GM12878 (cell line): ENCODE measurements around the gene ADCY2. TPM values are rescaled to one million over a fixed set of nuclear protein-coding genes. Genes with fewer than 3 reads are reported as not detected.

Source experiments
- ATAC-seq: fragments of 200-7000 bp; cut with Tn5 transposase; 3 replicates; pipeline ENCODE4 v1.9.1; 2020; ENCODE audit warnings: mild to moderate bottlenecking, moderate library complexity
- BruUV-seq: library from RNA; stranded (reverse); fragments of 400-500 nt; replicated peaks from 2 replicates; lab custom pipeline; 2021; lab: Mats Ljungman, UMichigan
- CTCF ChIA-PET: fragments of 300-600 bp; sonication (Branson Sonifier 250); formaldehyde crosslinking; extraction: SDS; loops from one replicate; lab custom pipeline; 2021; ENCODE audit warnings: inconsistent platforms; lab: Yijun Ruan, JAX
- POLR2A ChIA-PET: fragments of 350-600 bp; formaldehyde crosslinking; extraction: SDS; loops from one replicate; lab custom pipeline; 2021; ENCODE audit warnings: inconsistent platforms; lab: Charles Lee
- RAD21 ChIA-PET: fragments of 300-600 bp; sonication (Branson Sonifier 250); formaldehyde crosslinking; loops from one replicate; lab custom pipeline; 2023; ENCODE audit warnings: antibody characterized with exemption; ENCODE audit not compliant: unreplicated experiment; lab: Charles Lee
- SMC1A ChIA-PET: fragments of 300-600 bp; sonication (Branson Sonifier 250); formaldehyde crosslinking; loops from one replicate; lab custom pipeline; 2023; ENCODE audit not compliant: unreplicated experiment, uncharacterized antibody; lab: Charles Lee
- DNase-seq: peaks from one replicate; pipeline ENCODE4 v3.0.0-alpha.2; 2011; ENCODE audit warnings: low read depth, low spot score
- FAIRE-seq: peaks from 3 replicates; lab custom pipeline; 2011; peaks lifted over from hg19 to GRCh38; lab: Jason Lieb, UNC
- H2AFZ ChIP-seq: 2 replicates; pipeline ENCODE4 v1.6.0; 2011; ENCODE audit warnings: low read depth, low read length, control low read depth; ENCODE audit not compliant: control insufficient read depth
- H3K27ac ChIP-seq: 2 replicates; pipeline ENCODE4 v1.5.1; 2011; ENCODE audit warnings: control low read depth; ENCODE audit not compliant: control insufficient read depth, insufficient read depth
- H3K27me3 ChIP-seq, 2 experiments: replicated peaks in 1 of 2; 2 replicates each; pipeline versions ENCODE4 v1.6.0 to v1.6.1; 2011; ENCODE audit warnings: low read length in 1 of 2; ENCODE audit not compliant: control insufficient read depth in 2 of 2, insufficient read depth in 2 of 2
- H3K36me3 ChIP-seq, 2 experiments: 2 replicates each; pipeline ENCODE4 v1.5.1; 2011; ENCODE audit warnings: low read length in 1 of 2; ENCODE audit not compliant: control insufficient read depth in 2 of 2, insufficient read depth in 2 of 2
- H3K4me1 ChIP-seq: 2 replicates; pipeline ENCODE4 v1.6.1; 2011; ENCODE audit warnings: mild to moderate bottlenecking, low read length, moderate library complexity, mixed read lengths; ENCODE audit not compliant: control insufficient read depth, insufficient read depth
- H3K4me2 ChIP-seq: 2 replicates; pipeline ENCODE4 v1.6.0; 2011; ENCODE audit warnings: control low read depth; ENCODE audit not compliant: control insufficient read depth, insufficient read depth
- H3K4me3 ChIP-seq: fragments of 200-600 bp; sonication (generic); 2 replicates; pipeline ENCODE4 v1.5.1; 2016
- H3K79me2 ChIP-seq: 2 replicates; pipeline ENCODE4 v1.6.0; 2011; ENCODE audit warnings: low read length; ENCODE audit not compliant: control insufficient read depth, insufficient read depth
- H3K9ac ChIP-seq: 2 replicates; pipeline ENCODE4 v1.8.0; 2011; ENCODE audit warnings: low read length, control low read depth, mixed read lengths; ENCODE audit not compliant: control insufficient read depth, insufficient read depth
- H3K9me3 ChIP-seq: replicated peaks from 3 replicates; pipeline ENCODE4 v1.5.1; 2011; ENCODE audit warnings: mild to moderate bottlenecking, low read length; ENCODE audit not compliant: control insufficient read depth, insufficient read depth
- H4K20me1 ChIP-seq: 2 replicates; pipeline ENCODE4 v1.6.0; 2011; ENCODE audit not compliant: control insufficient read depth, insufficient read depth
- BACH1 ChIP-seq: fragments of 450-650 bp; IDR thresholded peaks from 2 replicates; pipeline ENCODE4 v1.6.1; 2017; ENCODE audit warnings: mild to moderate bottlenecking, borderline replicate concordance
- CHD2 ChIP-seq: IDR thresholded peaks from 2 replicates; pipeline ENCODE4 v1.6.1; 2011; ENCODE audit warnings: low read depth, low read length, improper control_type of control experiment, borderline replicate concordance
- HDAC6 ChIP-seq: fragments of 200-600 bp; sonication (generic); IDR thresholded peaks from one replicate; pipeline ENCODE4 v1.8.0; 2017; ENCODE audit warnings: antibody characterized with exemption; ENCODE audit not compliant: unreplicated experiment
- MTA3 ChIP-seq: IDR thresholded peaks from 2 replicates; pipeline ENCODE4 v1.6.1; 2012; ENCODE audit warnings: low read length, inconsistent platforms, borderline replicate concordance
- NBN ChIP-seq: fragments of 450-650 bp; IDR thresholded peaks from 2 replicates; pipeline ENCODE4 v1.6.1; 2016
- NR2C1 ChIP-seq: fragments of 450-650 bp; IDR thresholded peaks from 2 replicates; pipeline ENCODE4 v1.6.1; 2017; ENCODE audit warnings: antibody characterized with exemption, mild to moderate bottlenecking, moderate library complexity
- NR2C2 ChIP-seq: IDR thresholded peaks from 2 replicates; pipeline ENCODE4 v1.6.1; 2011; ENCODE audit warnings: borderline replicate concordance, low read depth; ENCODE audit not compliant: control insufficient read depth, insufficient read length
- PAX8 ChIP-seq: fragments of 450-650 bp; IDR thresholded peaks from 2 replicates; pipeline ENCODE4 v1.6.1; 2017; ENCODE audit warnings: mild to moderate bottlenecking, moderate library complexity
- RFX5 ChIP-seq: IDR thresholded peaks from 2 replicates; pipeline ENCODE4 v1.6.1; 2011; ENCODE audit warnings: low read depth, low read length, improper control_type of control experiment
- SMAD5 ChIP-seq: IDR thresholded peaks from 2 replicates; pipeline ENCODE4 v1.6.1; 2016; ENCODE audit warnings: antibody characterized with exemption, low read depth
- SMARCA5 ChIP-seq: fragments of 450-650 bp; IDR thresholded peaks from 2 replicates; pipeline ENCODE4 v1.6.1; 2017; ENCODE audit warnings: mild to moderate bottlenecking
- SREBF2 ChIP-seq: IDR thresholded peaks from 2 replicates; pipeline ENCODE4 v1.6.1; 2012; ENCODE audit warnings: mild to moderate bottlenecking, low read length
- SUPT20H ChIP-seq: IDR thresholded peaks from 2 replicates; pipeline ENCODE4 v1.6.1; 2011; ENCODE audit warnings: low read depth, mild to moderate bottlenecking, low read length, moderate library complexity, borderline replicate concordance; ENCODE audit not compliant: control insufficient read depth
- ZBED1 ChIP-seq: IDR thresholded peaks from 2 replicates; pipeline ENCODE4 v1.6.1; 2016; ENCODE audit warnings: borderline replicate concordance
- ZNF384 ChIP-seq: IDR thresholded peaks from 2 replicates; pipeline ENCODE4 v1.6.1; 2012; ENCODE audit warnings: low read depth, mild to moderate bottlenecking, low read length, improper control_type of control experiment, borderline replicate concordance
- WGBS: methylation state at CpG from one replicate; pipeline ENCODE4 v1.1.6; 2016; ENCODE audit warnings: low lambda C conversion rate; ENCODE audit not compliant: insufficient replicate concordance, insufficient coverage; ENCODE audit errors: missing lambda C conversion rate; 5-methylcytosine and 5-hydroxymethylcytosine counted together
- in situ Hi-C: fragments of 300-500 bp; cut with MboI; formaldehyde crosslinking; loops from 9 replicates; pipeline ENCODE4 v1.14.3; 2018; ENCODE audit warnings: mixed read lengths
- intact Hi-C: fragments of 100-400 bp; cut with micrococcal nuclease; formaldehyde crosslinking; loops from one replicate; pipeline ENCODE4 v1.14.2; 2022; ENCODE audit not compliant: unreplicated experiment
- polyA plus RNA-seq, 11 experiments: library from polyadenylated mRNA; depleted of rRNA in 4 of 11; unstranded in 6 of 11; stranded (reverse) in 5 of 11; fragments of >200 nt; fragmentation: Nextera tagmentation in 4 of 11; fragmentation: Illumina TruSeq in 1 of 11; extraction: Ambion mirVana in 4 of 11; extraction: Trizol in 1 of 11; gene quantifications; 1 replicate in 1 of 11; 2 replicates in 10 of 11; pipeline versions ENCODE4 v1.2.1 to v1.2.3, GENCODE V29; 2011 to 2016; ENCODE audit warnings: inconsistent platforms in 2 of 11, missing spikeins in 2 of 11, low read depth in 1 of 11
- total RNA-seq, 4 experiments: library from RNA; depleted of rRNA in 3 of 4; stranded (reverse); fragments of >200 nt in 3 of 4; fragmentation: Illumina TruSeq in 1 of 4; extraction: Trizol in 1 of 4; gene quantifications; 2 replicates each; pipeline versions ENCODE4 v1.2.1 to v1.2.3, GENCODE V29; 2013 to 2021
- TF ChIP-seq, protein P1 (sequence below): fragments of 150-350 bp; IDR thresholded peaks from 2 replicates; pipeline ENCODE4 v1.6.1; 2016; ENCODE audit warnings: low read depth, low read length

Gene ADCY2
- total and polyA plus RNA-seq, 10 of the 15 experiments (the other 5 are each of a cell fraction or from before 2014, with no cell fraction given), result 0.07 to 0.26 TPM; not detected in 8

DNA sequence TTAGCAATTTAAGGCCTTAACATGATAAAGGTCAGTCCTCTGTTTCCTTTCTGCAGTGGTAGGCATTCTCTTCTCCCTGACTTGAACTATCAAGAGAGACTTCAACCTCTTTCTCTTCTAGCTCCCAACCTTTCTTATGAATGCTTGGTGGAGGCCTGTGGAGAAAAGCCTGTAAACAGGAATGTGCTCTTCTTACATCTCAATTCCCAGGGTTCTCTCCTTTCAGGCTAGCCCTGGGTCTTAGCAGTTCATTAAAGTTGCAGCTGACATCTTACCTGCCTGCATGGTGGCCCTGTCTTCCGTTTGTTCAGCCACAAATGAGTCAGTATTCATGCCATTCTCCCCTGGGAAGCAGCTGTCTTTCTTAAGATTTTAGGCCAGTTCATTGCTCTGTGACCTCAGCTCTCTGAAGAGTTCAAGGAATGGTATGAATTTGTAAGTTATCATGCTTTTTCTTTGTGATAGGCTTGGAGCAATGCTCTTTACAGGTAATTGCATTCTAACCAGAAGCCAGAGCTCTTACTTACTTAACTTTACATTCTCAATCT, 77.8 kb downstream of the ADCY2 start:
- intact Hi-C loops (no loop called here), in situ Hi-C loops (no loop called here)
- ATAC-seq, result no peak

More for the DNA sequence above, 77.8 kb downstream of the ADCY2 start:
- no peaks in the 10 kb centered on the region for H3K79me2 ChIP-seq
- ChIA-PET CTCF (no interaction called here), POLR2A (no interaction called here), SMC1A (interaction anchor here (1.0 kb wide), 1 partner anchor 280 kb away, joined by 3 read pairs; no protein-coding TSS in a partner anchor), RAD21 (no interaction called here)
- 0% methylated on average over 1 of the region's 1 CpG for WGBS
- no peak overlapping the region for H3K9ac ChIP-seq
- H3K4me1 ChIP-seq, result no peaks in the 10 kb centered on the region
- no peaks in the 10 kb centered on the region for H3K27me3 ChIP-seq
- no peaks in the 10 kb centered on the region; the same call in 2 of the 3 replicates for H3K9me3 ChIP-seq
- H4K20me1 ChIP-seq, result no peaks in the 10 kb centered on the region
- TF ChIP-seq MTA3 (no peak), PAX8 (no peak), SMARCA5 (no peak), ZBED1 (no peak), SREBF2 (no peak), CHD2 (no peak), NR2C2 (no peak), SMAD5 (no peak), HDAC6 (no peak), RFX5 (no peak), NBN (no peak), SUPT20H (no peak), ZNF384 (no peak), BACH1 (no peak), NR2C1 (no peak)
- TF ChIP-seq, protein P1, sequence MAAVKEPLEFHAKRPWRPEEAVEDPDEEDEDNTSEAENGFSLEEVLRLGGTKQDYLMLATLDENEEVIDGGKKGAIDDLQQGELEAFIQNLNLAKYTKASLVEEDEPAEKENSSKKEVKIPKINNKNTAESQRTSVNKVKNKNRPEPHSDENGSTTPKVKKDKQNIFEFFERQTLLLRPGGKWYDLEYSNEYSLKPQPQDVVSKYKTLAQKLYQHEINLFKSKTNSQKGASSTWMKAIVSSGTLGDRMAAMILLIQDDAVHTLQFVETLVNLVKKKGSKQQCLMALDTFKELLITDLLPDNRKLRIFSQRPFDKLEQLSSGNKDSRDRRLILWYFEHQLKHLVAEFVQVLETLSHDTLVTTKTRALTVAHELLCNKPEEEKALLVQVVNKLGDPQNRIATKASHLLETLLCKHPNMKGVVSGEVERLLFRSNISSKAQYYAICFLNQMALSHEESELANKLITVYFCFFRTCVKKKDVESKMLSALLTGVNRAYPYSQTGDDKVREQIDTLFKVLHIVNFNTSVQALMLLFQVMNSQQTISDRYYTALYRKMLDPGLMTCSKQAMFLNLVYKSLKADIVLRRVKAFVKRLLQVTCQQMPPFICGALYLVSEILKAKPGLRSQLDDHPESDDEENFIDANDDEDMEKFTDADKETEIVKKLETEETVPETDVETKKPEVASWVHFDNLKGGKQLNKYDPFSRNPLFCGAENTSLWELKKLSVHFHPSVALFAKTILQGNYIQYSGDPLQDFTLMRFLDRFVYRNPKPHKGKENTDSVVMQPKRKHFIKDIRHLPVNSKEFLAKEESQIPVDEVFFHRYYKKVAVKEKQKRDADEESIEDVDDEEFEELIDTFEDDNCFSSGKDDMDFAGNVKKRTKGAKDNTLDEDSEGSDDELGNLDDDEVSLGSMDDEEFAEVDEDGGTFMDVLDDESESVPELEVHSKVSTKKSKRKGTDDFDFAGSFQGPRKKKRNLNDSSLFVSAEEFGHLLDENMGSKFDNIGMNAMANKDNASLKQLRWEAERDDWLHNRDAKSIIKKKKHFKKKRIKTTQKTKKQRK, result no peak
- no peak for DNase-seq
- no peak overlapping the region for H3K4me2 ChIP-seq
- no peak overlapping the region for H2AFZ ChIP-seq
- no peak for FAIRE-seq
- no TSS peak for BruUV-seq
- no peak overlapping the region for H3K4me3 ChIP-seq
- H3K36me3 ChIP-seq, result no peaks in the 10 kb centered on the region
- no peak overlapping the region for H3K27ac ChIP-seq
